ENCODE measurements around the gene SARS1.

GRCh38 chr1:109270623-109271317 lies 57.1 kb downstream of the SARS1 start:
- TF ChIP-seq, protein P1, sequence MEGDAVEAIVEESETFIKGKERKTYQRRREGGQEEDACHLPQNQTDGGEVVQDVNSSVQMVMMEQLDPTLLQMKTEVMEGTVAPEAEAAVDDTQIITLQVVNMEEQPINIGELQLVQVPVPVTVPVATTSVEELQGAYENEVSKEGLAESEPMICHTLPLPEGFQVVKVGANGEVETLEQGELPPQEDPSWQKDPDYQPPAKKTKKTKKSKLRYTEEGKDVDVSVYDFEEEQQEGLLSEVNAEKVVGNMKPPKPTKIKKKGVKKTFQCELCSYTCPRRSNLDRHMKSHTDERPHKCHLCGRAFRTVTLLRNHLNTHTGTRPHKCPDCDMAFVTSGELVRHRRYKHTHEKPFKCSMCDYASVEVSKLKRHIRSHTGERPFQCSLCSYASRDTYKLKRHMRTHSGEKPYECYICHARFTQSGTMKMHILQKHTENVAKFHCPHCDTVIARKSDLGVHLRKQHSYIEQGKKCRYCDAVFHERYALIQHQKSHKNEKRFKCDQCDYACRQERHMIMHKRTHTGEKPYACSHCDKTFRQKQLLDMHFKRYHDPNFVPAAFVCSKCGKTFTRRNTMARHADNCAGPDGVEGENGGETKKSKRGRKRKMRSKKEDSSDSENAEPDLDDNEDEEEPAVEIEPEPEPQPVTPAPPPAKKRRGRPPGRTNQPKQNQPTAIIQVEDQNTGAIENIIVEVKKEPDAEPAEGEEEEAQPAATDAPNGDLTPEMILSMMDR (IDR thresholded peaks at IDR 0.05) = no peak
- no peak for TF ChIP-seq POLR2A (IDR thresholded peaks at IDR 0.05)

All from Peyer's patch (tissue), 4 donors.